Activated CD8-positive, alpha-beta T cell treated with anti-CD3 and anti-CD28 coated beads, Interleukin-2, amount 10 ng/mL, durations not matched to agents 7 days and 5 days (primary cell): Measurements from ENCODE around the gene TBC1D1. TPM values are rescaled to one million over a fixed set of nuclear protein-coding genes. Genes with fewer than 3 reads are reported as not detected.
A peak's percentile ranks its signal among the peaks of the same experiment; 100 is the strongest.

Experiments
- ATAC-seq: fragments of 150-1000 bp; cut with Tn5 transposase; one replicate; pipeline ENCODE4 v1.10.0; 2021; ENCODE audit warnings: moderate library complexity
- CTCF ChIA-PET: fragments of 350-600 bp; sonication (Branson Sonifier 250); formaldehyde crosslinking; loops from one replicate; lab custom pipeline; 2021; ENCODE audit warnings: antibody characterized with exemption; lab: Charles Lee
- POLR2A ChIA-PET: fragments of 350-600 bp; sonication (Branson Sonifier 250); formaldehyde crosslinking; loops from one replicate; lab custom pipeline; 2021; ENCODE audit warnings: antibody characterized with exemption; lab: Charles Lee
- DNase-seq: peaks from one replicate; pipeline ENCODE4 v3.0.0-alpha.2; 2020
- H3K27ac Mint-ChIP-seq: one replicate; pipeline ENCODE4 v1.8.0; 2021; ENCODE audit warnings: mild to moderate bottlenecking, mixed read lengths
- H3K27me3 Mint-ChIP-seq: one replicate; pipeline ENCODE4 v1.8.0; 2021; ENCODE audit warnings: low read depth, mixed read lengths
- H3K36me3 Mint-ChIP-seq: one replicate; pipeline ENCODE4 v1.8.0; 2021; ENCODE audit warnings: low read depth, mixed read lengths
- H3K4me1 Mint-ChIP-seq: one replicate; pipeline ENCODE4 v1.8.0; 2021; ENCODE audit warnings: low read depth, mixed read lengths
- H3K4me3 Mint-ChIP-seq: one replicate; pipeline ENCODE4 v1.8.0; 2021; ENCODE audit warnings: mild to moderate bottlenecking, mixed read lengths
- H3K9me3 Mint-ChIP-seq: one replicate; pipeline ENCODE4 v1.8.0; 2022; ENCODE audit warnings: mixed read lengths; ENCODE audit not compliant: insufficient read depth
- total RNA-seq, 2 experiments: library from RNA; stranded (reverse); gene quantifications; one replicate each; pipeline ENCODE4 v1.2.3, GENCODE V29; 2021

TBC1D1 gene
- total RNA-seq, 2 experiments from 2014 or later = 84.4 to 87.6 TPM

DNA sequence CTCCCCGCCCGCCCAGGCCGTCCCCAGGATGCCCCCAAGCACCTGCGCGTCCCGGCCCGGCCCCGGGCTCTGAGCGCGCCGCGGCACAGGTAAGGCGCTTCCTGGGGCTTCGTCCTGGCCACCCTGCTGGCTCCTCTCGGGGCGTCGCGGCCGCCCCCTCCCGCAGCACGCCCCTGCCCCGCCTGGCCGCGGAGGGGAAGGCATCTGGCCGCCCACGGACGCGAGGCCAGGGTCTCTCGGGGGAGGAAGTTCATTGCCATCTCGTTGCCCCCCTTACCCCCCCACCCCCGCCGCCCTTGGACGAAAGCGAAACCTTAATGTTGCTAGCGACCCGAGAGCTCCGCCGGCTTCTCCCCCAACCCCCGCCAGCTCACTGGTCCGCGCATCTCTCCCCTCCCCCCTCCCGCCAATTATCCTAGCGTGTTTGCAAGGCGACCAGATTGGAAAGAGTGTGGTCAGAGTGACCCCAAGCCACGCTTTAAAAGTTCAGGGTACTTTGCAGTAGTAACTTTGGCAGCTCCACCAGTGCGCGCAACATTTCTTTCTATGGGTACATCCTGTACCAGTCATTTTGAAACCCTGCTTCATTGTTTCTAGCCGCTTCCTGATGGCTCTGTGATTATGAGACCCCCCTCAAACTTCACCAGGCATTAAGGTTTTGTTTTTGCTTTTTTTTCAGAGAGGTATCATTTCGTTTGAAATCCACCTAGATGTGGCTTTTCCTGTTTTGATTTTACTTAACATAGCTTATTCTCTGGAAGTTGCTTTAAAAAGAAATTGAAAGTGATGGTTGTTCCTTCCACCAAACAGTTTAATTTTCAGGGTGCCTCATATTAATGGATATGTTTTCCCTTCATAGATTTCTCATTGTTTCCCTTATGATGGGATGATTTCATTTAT, 626 bp downstream of the TBC1D1 start:
- H3K4me1 Mint-ChIP-seq = peaks cover 45% of the 10 kb centered on the region
- peak overlapping the region; percentile 97 for H3K27ac Mint-ChIP-seq
- peak; percentile 73 for ATAC-seq

DNA sequence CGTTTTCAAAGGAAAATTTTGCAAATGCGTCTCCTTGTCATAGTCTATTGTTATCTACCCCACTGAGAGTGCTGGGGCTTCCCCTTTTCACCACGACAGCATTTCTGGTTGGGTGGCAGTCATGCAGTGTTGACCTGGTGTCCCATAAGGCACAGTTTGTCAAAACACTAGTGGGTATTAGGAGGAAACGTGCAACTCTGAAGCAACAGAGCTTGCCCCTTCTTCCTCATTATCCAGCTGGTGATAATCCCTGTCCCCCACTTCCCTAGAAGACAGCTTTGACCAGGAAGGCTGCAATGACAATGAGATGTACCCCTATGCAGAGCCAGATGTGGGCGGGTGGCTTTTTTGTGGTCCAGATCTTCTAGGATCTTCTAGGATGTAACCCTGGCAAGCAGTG, 1.8 kb downstream of the TBC1D1 start:
- ATAC-seq (peak; percentile 40), DNase-seq (peak; percentile 60)
- H3K27ac Mint-ChIP-seq = peak overlapping the region; percentile 97
- H3K27me3 Mint-ChIP-seq = no peaks in the 10 kb centered on the region
- CTCF ChIA-PET = interaction anchor here (1.1 kb wide), 2 partner anchors 89 to 290 kb away, joined by 3 to 4 read pairs; no protein-coding TSS in a partner anchor
- H3K9me3 Mint-ChIP-seq = no peaks in the 10 kb centered on the region
- H3K4me1 Mint-ChIP-seq = peaks cover 47% of the 10 kb centered on the region
- H3K36me3 Mint-ChIP-seq = peaks cover 32% of the 10 kb centered on the region
- POLR2A ChIA-PET = interaction anchor here (1.2 to 2.9 kb wide), 5 partner anchors 21 to 85 kb away, joined by 3 to 23 read pairs (median 13); partner anchors contain the start of gene PGM2
- H3K4me3 Mint-ChIP-seq = peak overlapping the region; percentile 95

More for the DNA sequence above, 626 bp downstream of the TBC1D1 start:
- no peaks in the 10 kb centered on the region for H3K9me3 Mint-ChIP-seq
- CTCF ChIA-PET = interaction anchor here (0.6 to 1.1 kb wide), 5 partner anchors 66 to 289 kb away, joined by 3 to 6 read pairs (median 4); no protein-coding TSS in a partner anchor
- H3K36me3 Mint-ChIP-seq = peaks cover 27% of the 10 kb centered on the region
- no peaks in the 10 kb centered on the region for H3K27me3 Mint-ChIP-seq
- DNase-seq = peak; percentile 81
- H3K4me3 Mint-ChIP-seq = peak overlapping the region; percentile 95
- POLR2A ChIA-PET = interaction anchor here (0.5 to 2.9 kb wide), 14 partner anchors 20 to 1312 kb away, joined by 3 to 23 read pairs (median 4); partner anchors contain the start of gene PGM2

DNA sequence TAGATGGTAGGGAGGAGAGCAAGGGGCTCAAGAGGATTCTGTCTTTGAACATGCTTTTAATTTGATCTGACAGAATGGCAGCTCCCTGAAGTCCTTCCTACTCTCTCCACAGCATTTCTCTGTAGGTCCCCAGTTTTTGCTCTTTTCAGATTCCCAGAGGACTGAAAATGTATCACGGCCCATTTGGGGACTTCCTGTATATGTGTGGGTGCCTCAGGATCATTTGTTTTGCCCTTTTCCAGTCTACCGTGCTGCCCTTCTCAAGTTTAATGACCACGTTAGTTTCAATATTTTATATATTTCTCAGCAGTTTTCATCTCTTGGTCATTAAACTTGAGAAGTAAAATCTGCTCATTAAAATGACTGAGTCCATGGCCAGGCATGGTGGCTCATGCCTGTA, 2.3 kb downstream of the TBC1D1 start:
- ChIA-PET CTCF (interaction anchor here (1.1 kb wide), 1 partner anchor 90 kb away, joined by 3 read pairs; no protein-coding TSS in a partner anchor), POLR2A (interaction anchor here (2.4 to 2.9 kb wide), 2 partner anchors 21 to 67 kb away, joined by 13 to 14 read pairs; partner anchors contain the start of gene PGM2)
- ATAC-seq (no peak), DNase-seq (no peak)
- Mint-ChIP-seq H3K27ac (peak overlapping the region; percentile 97), H3K9me3 (no peaks in the 10 kb centered on the region), H3K36me3 (peaks cover 32% of the 10 kb centered on the region), H3K27me3 (no peaks in the 10 kb centered on the region), H3K4me1 (peaks cover 43% of the 10 kb centered on the region), H3K4me3 (peak overlapping the region; percentile 95)

DNA sequence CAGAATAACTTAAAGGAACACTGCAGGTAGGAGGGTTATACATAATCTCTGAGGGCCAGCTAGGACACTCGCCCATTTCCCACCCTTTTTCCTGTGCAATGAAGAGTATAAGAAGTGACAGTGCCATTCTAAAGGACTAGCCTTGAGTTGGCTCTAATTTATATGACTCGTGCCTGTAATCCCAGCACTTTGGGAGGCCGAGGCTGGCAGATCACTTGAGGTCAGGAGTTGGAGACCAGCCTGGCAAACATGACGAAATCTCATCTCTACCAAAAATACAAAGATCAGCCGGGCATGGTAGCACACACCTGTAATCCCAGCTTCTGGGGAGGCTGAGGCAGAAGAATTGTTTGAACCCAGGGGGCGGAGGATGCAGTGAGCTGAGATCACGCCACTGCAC, 4.4 kb downstream of the TBC1D1 start:
- peaks cover 46% of the 10 kb centered on the region for H3K36me3 Mint-ChIP-seq
- POLR2A ChIA-PET = no interaction called here
- no peaks in the 10 kb centered on the region for H3K27me3 Mint-ChIP-seq
- CTCF ChIA-PET = no interaction called here
- no peaks in the 10 kb centered on the region for H3K9me3 Mint-ChIP-seq
- H3K4me3 Mint-ChIP-seq = no peak overlapping the region
- DNase-seq (peak; percentile 13), ATAC-seq (no peak)
- H3K27ac Mint-ChIP-seq = no peak overlapping the region
- H3K4me1 Mint-ChIP-seq = peaks cover 47% of the 10 kb centered on the region

DNA sequence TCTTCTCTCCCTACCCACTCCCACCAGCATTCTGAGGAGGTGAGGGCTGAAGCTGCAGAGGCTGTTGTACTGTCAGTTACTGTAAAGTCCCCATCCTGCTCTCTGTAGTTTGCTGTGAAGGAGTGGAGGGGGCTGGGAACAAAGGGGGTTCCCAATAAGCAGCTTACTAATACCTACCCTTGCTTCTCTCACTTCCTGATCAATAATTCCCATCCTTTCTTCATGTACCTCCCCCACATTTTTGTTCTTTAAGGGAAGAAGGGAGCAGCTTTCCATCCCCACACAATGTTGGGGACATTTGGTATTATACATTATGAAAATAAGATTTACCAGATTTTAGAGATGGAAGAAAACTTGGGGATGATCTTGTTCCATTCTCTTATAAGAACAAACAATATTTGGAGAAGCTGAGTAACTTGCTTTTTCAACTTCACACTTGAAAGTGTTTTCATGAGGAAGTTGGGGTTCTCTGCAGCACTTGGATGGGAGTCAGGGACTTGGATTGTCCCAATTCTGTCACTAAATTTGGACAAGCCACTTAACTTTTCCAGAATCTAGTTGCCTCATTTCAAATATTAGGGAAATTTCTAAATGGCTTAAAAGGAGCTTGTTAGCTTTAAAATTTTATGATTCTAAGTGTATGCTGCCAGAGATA, 5.4 kb downstream of the TBC1D1 start:
- DNase-seq (peak; percentile 9), ATAC-seq (no peak)
- no peaks in the 10 kb centered on the region for H3K9me3 Mint-ChIP-seq
- H3K27me3 Mint-ChIP-seq = no peaks in the 10 kb centered on the region
- no peak overlapping the region for H3K4me3 Mint-ChIP-seq
- CTCF ChIA-PET = interaction anchor here (1.1 to 1.2 kb wide), 3 partner anchors 46 to 82 kb away, joined by 3 read pairs; no protein-coding TSS in a partner anchor
- POLR2A ChIA-PET = interaction anchor here (1.1 to 1.7 kb wide), 2 partner anchors 10 to 70 kb away, joined by 3 to 5 read pairs; partner anchors contain the start of gene PGM2
- H3K36me3 Mint-ChIP-seq = peaks cover 48% of the 10 kb centered on the region
- H3K27ac Mint-ChIP-seq = no peak overlapping the region
- peaks cover 47% of the 10 kb centered on the region for H3K4me1 Mint-ChIP-seq

DNA sequence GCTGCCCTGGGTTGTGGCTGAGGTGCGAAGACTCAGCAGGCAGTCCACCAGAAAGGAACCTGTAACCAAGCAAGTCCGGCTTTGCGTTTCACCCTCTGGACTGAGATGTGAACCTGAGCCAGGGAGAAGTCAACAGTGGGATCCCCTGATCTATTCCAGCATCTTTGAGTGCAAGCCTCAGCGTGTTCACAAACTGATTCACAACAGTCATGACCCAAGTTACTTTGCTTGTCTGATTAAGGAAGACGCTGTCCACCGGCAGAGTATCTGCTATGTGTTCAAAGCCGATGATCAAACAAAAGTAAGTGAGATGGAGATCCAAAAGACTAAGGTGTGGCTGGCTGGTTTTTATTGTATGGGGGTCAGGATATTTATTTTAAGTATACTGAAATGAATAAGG, 11.3 kb downstream of the TBC1D1 start:
- Mint-ChIP-seq H3K27me3 (no peaks in the 10 kb centered on the region), H3K9me3 (no peaks in the 10 kb centered on the region), H3K4me3 (no peak overlapping the region), H3K27ac (no peak overlapping the region), H3K4me1 (peaks cover 10% of the 10 kb centered on the region), H3K36me3 (peaks cover 50% of the 10 kb centered on the region)
- CTCF ChIA-PET = no interaction called here
- ATAC-seq (no peak), DNase-seq (no peak)
- POLR2A ChIA-PET = no interaction called here

DNA sequence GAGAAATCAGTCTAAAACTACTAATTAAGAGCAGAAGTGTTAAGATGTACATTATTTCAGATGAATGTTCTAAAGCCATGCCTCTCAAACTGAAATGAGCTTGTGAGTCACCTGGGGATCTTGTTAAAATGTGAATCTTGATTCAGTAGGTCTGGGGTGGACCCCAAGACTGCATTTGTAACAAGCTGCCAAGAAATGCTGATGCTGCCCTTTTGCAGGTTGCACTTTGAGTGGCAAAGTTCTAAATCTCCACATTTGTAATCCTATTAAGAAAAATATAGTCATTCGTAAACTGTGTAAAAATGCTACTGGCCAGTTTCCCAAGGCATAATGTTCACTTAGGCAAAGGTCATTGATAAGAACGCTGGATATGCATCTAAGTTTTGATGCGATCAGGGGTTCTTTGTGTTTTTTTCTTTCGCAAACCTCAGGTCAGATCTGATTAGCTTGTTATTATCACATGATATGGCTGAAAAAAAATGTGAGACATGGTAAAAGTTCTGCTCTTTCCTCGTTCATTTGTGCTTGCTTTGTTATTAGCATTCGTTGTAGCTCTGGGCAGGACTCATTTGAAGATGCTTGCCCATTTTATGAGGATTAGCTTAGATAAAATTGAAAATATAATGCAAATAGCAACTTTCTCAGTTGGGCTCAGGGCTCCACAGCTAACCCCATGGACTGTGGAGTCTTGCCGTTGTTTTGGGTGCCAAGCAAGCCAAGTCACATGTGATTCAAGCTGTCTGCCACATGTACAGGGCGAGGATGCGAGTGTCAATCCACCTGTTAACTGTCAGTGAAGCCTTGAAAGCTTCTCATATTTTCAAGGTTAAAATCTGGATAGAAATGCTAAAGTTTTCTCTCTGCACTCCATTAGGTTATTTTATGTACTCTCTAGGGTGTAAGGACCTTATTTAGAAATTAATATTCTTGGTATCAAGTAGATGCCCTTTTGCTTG, 12.1 kb downstream of the TBC1D1 start:
- H3K9me3 Mint-ChIP-seq = no peaks in the 10 kb centered on the region
- H3K27ac Mint-ChIP-seq = no peak overlapping the region
- ATAC-seq (no peak), DNase-seq (no peak)
- POLR2A ChIA-PET = no interaction called here
- no peaks in the 10 kb centered on the region for H3K27me3 Mint-ChIP-seq
- no peak overlapping the region for H3K4me3 Mint-ChIP-seq
- peaks cover 10% of the 10 kb centered on the region for H3K4me1 Mint-ChIP-seq
- CTCF ChIA-PET = no interaction called here
- peaks cover 56% of the 10 kb centered on the region for H3K36me3 Mint-ChIP-seq

DNA sequence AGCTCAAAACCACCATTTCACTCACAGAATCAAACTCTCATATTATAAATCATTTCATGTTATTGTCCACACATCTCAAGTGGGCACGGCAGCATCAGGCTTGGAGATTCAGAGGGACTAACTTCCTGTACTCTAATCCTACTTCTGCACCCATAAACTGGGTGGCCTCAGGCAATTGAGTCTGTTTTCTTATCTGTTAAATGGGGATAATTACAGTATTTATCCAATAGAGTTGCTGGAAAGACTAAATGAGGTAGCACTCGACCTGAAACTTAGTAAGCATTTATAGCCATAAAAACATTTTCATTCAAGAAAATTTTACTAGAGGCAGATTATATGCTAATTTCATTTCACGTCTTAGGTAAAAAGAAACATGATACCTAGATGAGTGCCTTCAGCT, 13.0 kb downstream of the TBC1D1 start:
- Mint-ChIP-seq H3K27ac (no peak overlapping the region), H3K4me3 (no peak overlapping the region), H3K9me3 (no peaks in the 10 kb centered on the region), H3K4me1 (peaks cover 9% of the 10 kb centered on the region), H3K27me3 (no peaks in the 10 kb centered on the region), H3K36me3 (peaks cover 49% of the 10 kb centered on the region)
- ATAC-seq (no peak), DNase-seq (no peak)
- POLR2A ChIA-PET = no interaction called here
- CTCF ChIA-PET = no interaction called here

DNA sequence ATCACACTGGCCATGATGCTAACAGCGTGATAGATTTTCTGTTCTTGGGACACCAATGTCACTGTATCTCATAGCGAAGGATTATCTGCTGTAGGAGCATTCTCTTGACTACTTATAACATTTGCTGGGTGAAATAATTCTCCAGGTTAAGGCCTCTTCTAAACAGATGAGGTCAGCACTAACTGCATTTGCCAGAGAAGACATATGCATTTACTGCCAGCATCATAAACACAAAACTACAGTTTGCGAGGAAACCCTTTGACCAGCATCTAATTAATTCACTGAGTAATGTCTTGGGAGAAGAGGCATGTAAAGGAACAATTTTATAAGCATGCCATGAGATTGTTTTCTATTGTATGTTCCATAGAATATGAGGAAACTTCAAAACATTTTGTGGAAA, 13.9 kb downstream of the TBC1D1 start:
- Mint-ChIP-seq H3K9me3 (no peaks in the 10 kb centered on the region), H3K27ac (no peak overlapping the region), H3K36me3 (peaks cover 42% of the 10 kb centered on the region), H3K4me3 (no peak overlapping the region), H3K4me1 (peaks cover 3% of the 10 kb centered on the region), H3K27me3 (no peaks in the 10 kb centered on the region)
- ATAC-seq (no peak), DNase-seq (no peak)
- ChIA-PET POLR2A (no interaction called here), CTCF (no interaction called here)

DNA sequence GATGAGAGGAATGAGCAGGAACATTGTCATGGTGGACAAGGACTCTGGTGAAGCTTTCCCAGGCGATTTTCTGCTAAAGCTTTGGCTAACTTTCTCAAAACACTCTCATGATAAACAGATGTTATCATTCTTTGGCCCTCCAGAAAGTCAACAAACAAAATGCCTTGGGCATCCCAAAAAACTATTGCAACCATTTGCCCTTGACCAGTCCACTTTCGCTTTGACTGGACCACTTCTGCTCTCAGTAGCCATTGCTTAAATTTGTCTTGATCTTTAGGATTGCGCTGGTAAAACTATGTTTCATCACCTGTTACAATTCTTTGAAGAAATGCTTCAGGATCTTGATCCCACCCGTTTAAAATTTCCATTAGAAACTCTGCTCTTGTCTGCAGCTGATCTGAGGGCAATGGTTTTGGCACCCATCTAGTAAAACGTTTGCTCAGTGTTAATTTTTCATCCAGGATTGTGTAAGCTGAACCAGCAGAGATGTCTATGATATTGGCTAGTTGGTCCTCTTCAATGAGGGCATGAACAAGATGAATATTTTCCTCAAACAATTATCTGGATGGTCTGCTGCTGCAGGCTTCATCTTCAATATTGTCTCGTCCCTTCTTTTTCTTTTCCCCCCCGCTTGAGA, 14.8 kb downstream of the TBC1D1 start:
- H3K9me3 Mint-ChIP-seq = no peaks in the 10 kb centered on the region

More for the DNA sequence above, 14.8 kb downstream of the TBC1D1 start:
- CTCF ChIA-PET = no interaction called here
- Mint-ChIP-seq H3K27ac (no peak overlapping the region), H3K27me3 (no peaks in the 10 kb centered on the region), H3K36me3 (peaks cover 40% of the 10 kb centered on the region), H3K4me3 (no peak overlapping the region), H3K4me1 (peaks cover 3% of the 10 kb centered on the region)
- ATAC-seq (no peak), DNase-seq (no peak)
- POLR2A ChIA-PET = no interaction called here
